NCI-H1694 treated with DMSO at 0.1 percent for 48 hours (cell line): ENCODE results near the gene EXOC4.
"Not testable (repeated sequence)": the region's sequence is repeated elsewhere in the genome, so short reads cannot be mapped to it uniquely, and the experiment has no call there.

Experiments
- DNase-seq: peaks from one replicate; lab custom pipeline; 2025; lab: John Stamatoyannopoulos, UW

Gene EXOC4

GRCh38 chr7:133315332-133316040 lies 62.6 kb downstream of the EXOC4 start:
- no peak for DNase-seq

- DNase-seq: no peak
Measured at GRCh38 chr7:133319842-133320241, 67.0 kb downstream of the EXOC4 start.

GRCh38 chr7:133320891-133321290 lies 68.0 kb downstream of the EXOC4 start:
- DNase-seq: no peak

- DNase-seq: not testable (repeated sequence)
Measured at GRCh38 chr7:133321366-133321765, 68.5 kb downstream of the EXOC4 start.

GRCh38 chr7:133326745-133327144 lies 73.9 kb downstream of the EXOC4 start:
- DNase-seq: not testable (repeated sequence)

- not testable (repeated sequence) for DNase-seq
Measured at GRCh38 chr7:133328021-133328420, 75.1 kb downstream of the EXOC4 start.

GRCh38 chr7:133330085-133330484 lies 77.2 kb downstream of the EXOC4 start:
- no peak for DNase-seq

GRCh38 chr7:133331861-133332260 lies 79.0 kb downstream of the EXOC4 start:
- DNase-seq: no peak

GRCh38 chr7:133339772-133340171 lies 86.9 kb downstream of the EXOC4 start:
- DNase-seq: no peak

GRCh38 chr7:133344275-133344674 lies 91.4 kb downstream of the EXOC4 start:
- no peak for DNase-seq

GRCh38 chr7:133345690-133346421 lies 93.0 kb downstream of the EXOC4 start:
- no peak for DNase-seq

GRCh38 chr7:133348250-133348649 lies 95.4 kb downstream of the EXOC4 start:
- DNase-seq: no peak

- no peak for DNase-seq
Measured at GRCh38 chr7:133349101-133349500, 96.2 kb downstream of the EXOC4 start.

- no peak for DNase-seq
Measured at GRCh38 chr7:133352430-133352829, 99.6 kb downstream of the EXOC4 start.

GRCh38 chr7:133353775-133354174 lies 100.9 kb downstream of the EXOC4 start:
- DNase-seq: no peak

GRCh38 chr7:133354546-133355324 lies 101.9 kb downstream of the EXOC4 start:
- DNase-seq: no peak

GRCh38 chr7:133355325-133355708 lies 102.4 kb downstream of the EXOC4 start:
- DNase-seq: no peak

GRCh38 chr7:133355822-133356221 lies 102.9 kb downstream of the EXOC4 start:
- DNase-seq: no peak

GRCh38 chr7:133358708-133359107 lies 105.8 kb downstream of the EXOC4 start:
- no peak for DNase-seq

GRCh38 chr7:133359449-133359848 lies 106.6 kb downstream of the EXOC4 start:
- DNase-seq: no peak

- no peak for DNase-seq
Measured at GRCh38 chr7:133360201-133360600, 107.3 kb downstream of the EXOC4 start.

- no peak for DNase-seq
Measured at GRCh38 chr7:133361806-133362205, 108.9 kb downstream of the EXOC4 start.
